Head of caudate nucleus (tissue), 42 donors: ENCODE results near the gene FBXL19.

Source experiments
- DNase-seq, 42 donors: peaks; one replicate each; pipeline versions ENCODE4 v3.0.0 to v3.0.0-alpha.2; 2020 to 2021; ENCODE audit warnings: mixed read lengths in 7 of 42
- intact Hi-C: fragments of 100-400 bp; cut with DNase I; formaldehyde crosslinking; loops from one replicate; pipeline ENCODE4 v1.15.0; 2022

FBXL19 gene

DNA sequence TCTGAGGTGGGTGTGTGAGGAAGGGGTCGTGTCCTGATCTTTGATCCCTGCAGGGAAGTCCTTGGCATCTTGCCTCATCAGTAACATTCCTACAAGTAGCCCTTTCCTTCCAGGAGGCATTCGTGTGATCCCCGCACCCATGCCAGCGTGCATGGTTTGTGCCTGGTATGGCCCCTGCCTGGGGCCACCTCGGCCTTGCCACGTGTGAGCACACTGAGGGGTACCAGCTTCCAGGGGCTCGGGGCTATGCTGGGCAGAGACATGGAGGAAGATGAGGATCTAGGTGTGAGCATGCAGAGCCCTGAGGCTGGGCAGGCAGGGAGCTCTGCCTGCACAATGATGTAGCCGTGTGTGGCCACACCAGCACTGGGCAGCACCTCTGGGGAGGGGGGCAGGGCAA is 67.7 kb downstream of the FBXL19 start:
- intact Hi-C loops: no loop called here
- no peak for DNase-seq

DNA sequence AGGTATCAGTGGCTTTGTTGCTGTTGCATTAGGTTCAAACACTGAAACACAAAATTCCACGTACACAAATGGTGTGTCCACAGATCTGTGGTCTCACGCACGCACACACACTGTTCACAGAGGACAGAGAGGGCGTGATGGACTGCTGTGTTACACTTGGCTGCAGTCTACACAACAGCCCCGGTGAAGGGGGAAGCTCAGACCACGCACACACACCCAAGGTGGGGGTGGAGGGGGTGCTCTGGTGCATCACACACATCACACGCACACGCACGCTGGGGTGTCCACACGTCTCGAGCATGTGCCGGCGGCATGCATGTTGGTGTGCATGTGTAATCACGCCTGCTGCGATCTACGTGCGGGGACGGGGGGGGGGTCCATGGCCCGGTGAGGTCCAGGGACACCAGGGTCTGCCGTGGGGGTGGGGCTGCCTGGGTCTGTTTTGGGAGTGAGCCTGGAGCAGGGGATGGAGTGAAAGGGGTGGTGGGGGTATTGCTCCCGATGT is 69.0 kb downstream of the FBXL19 start:
- no peak for DNase-seq
- intact Hi-C loops: no loop called here

DNA sequence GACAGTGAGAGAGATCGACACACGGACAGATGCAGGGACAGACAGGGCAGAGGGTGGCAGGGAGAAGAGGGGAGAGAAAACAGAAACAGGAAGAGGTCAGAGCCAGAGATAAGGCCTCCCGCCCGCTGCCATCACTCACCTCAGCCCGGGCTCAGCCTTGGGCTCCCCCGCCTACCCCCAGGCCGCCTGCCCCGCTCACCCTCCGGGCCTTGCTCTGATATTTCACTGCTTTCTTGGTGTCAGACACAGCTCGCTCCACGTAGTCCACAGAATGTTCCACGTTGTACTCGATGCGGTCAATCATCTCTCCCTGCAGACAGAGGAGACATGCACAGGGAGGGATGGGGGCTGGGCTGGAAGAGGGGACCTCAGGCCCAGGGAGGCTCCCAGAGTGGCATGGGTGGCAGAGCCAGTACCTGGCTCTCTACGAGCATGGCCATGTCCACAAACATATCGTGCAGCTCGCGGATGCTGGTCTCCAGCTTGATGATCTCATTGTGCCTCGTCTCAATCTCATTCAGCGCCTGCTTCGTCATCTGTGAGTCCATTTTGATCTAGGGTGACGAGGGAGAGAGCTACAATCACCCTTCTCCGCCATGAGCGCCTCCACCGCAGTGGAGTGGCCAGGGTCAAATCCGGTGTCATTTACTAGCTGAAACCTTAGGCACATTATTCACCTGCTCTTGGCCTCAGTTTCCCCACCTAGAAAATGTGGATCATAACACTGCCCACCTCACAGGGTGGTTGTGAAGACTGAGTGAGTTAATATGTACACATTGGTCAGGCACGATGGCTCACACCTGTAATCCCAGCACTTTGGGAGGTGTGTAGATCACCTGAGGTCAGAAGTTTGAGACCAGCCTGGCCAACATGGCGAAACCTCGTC is 69.8 kb downstream of the FBXL19 start:
- intact Hi-C loops: no loop called here
- no peak for DNase-seq

DNA sequence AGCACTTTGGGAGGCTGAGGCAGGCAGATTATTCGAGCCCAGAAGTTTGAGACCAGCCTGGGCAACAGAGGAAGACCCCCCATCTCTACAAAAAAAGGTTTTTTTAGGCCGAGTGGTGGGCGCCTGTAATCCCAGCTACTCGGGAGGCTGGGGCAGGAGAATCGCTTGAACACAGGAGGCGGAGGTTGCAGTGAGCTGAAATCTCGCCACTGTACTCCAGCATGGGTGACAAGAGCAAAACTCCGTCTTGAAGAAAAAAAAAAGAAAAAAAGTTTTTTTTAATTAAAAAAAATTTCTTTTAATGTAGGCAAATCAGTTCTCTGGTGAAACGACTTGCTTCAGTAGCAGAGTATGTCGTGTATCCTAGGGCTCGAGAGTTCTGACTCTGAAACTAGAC is 72.6 kb downstream of the FBXL19 start:
- intact Hi-C loops: no loop called here
- DNase-seq: no peak

DNA sequence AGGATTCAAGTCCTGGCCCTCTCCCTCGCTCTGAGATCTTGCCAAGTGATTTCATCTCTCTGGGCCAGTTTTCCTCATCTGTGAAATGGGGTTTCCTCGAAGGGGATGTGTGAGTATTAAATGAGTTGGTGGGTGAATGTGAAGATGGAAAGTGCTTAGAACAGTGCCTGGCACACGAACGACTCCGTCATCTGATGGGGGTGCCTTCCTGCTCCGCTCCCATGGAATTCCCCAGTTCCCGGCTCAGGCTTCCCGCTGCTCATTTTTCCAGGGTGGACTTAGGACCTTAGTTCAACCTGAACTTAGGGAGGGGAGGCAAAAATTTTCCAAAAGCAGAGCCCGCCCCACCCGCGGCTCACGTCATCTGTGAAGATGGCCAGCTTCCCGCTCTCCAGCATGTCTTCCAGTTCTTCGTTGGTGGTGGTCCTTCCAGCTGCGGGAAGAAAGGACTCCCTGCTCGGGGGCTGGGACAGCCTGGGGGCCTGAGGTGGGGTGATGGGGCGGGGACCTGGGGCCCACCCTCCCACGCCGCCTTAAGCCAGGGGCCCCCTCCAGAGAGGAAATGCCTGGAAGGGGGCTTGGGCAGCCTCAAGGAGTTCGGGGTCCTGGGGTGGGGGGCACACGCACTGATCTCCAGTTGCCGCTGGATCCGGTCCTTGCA is 73.1 kb downstream of the FBXL19 start:
- intact Hi-C loops: no loop called here
- no peak for DNase-seq

DNA sequence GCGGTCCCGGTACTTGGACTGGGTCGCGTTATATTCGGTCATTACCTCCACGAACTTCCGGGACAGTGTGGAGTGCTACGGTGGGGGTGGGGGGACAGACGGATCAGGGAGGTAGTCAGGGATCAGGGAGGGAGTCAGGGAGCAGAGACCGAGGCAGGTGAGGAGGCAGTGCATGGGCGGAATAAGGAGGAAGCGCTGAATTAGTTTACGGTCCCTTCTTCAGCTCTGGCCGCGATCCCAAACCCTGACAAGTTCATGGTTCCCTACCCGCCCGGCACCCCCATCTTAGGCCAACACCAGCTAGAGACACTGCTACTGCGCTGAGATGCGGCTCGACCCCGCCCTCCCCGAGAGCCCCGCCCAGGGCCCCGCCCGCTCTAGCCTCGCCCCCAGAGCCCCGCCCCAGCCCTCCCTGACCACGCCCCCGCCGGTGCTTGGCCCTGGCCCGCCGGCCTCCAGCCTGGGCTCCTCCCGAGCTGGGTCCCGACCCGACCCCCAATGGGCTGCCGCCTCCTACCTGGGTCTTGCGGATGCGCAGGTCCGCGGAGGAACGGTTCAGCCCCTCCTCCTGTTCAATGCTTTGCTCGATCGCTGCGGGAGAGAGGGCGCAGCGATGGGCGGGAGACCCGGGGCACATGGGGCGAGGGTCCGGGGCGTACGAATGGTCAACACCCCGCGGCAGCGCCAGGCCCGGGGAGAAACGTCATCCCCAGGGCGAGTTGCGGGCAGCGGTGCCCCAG is 73.8 kb downstream of the FBXL19 start:
- peak in 33 of 42 donors; percentile 23 to 76 (median 51) for DNase-seq

DNA sequence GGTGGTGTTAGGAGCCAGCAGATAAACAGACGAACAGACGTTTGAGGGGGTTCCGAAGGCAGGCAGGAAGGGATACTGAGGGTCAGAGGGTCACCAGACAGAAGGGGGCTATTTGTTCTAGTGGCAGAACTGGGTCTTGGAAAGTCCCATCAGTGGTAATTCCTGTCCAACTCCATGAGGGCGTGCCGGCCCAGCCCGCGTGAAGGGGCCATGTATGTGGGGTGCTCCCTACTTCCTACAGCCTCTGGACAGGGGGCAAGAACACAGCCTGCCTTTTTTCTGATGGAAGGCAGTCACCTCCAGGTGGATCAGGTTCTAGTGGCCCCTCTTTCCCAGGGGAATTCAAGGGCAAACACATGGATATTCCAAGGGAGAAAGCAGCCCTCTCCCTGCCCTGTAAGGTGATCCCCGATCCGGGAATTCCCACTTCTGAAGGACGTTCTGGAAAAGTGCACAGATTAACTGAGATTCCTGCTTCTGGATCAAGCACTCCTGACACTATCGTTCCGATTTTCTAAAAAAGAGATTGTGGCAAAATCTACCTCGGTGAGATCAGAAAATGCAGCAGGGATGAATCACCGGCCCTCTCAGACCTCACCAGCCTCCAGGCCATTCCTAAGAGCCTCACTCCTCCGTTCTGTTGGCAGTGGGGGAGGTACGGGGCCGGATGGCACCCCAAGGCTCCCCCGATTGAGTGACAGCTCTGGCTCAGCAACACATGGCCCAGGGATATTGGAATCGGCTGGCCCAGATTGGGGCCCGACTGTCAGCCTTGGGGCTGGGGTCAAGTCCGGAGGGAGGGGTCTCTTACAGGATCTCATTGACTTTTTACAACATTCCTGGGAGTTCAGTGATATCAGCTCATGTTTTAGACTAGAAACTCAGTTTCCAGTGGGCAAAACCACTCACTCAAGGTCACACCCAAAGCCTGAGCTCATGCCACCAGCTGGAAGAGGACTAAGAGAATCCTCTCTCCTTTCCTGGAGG is 74.6 kb downstream of the FBXL19 start:
- no peak for DNase-seq
- intact Hi-C loops: no loop called here

More for the DNA sequence above, 73.8 kb downstream of the FBXL19 start:
- intact Hi-C loops: no loop called here
